HEK293 (cell line): ENCODE results near the gene TBC1D19.
A peak's percentile ranks its signal among the peaks of the same experiment; 100 is the strongest.

Experiments
- AEBP2 ChIP-seq: fragments of 450-650 bp; formaldehyde crosslinking; IDR thresholded peaks from 2 replicates; pipeline ENCODE4 v1.5.1; 2016; ENCODE audit warnings: missing biosample characterization, missing genetic modification characterization, borderline replicate concordance
- BCL11A ChIP-seq: fragments of 450-650 bp; formaldehyde crosslinking; IDR thresholded peaks from 2 replicates; pipeline ENCODE4 v1.5.1; 2016; ENCODE audit warnings: low read depth, missing biosample characterization, missing genetic modification characterization
- BCL11B ChIP-seq: fragments of 450-650 bp; formaldehyde crosslinking; IDR thresholded peaks from 2 replicates; pipeline ENCODE4 v1.5.1; 2016; ENCODE audit warnings: low read depth, missing biosample characterization, missing genetic modification characterization
- FEZF1 ChIP-seq: fragments of 450-650 bp; formaldehyde crosslinking; IDR thresholded peaks from 2 replicates; pipeline ENCODE4 v1.5.1; 2016; ENCODE audit warnings: missing biosample characterization, missing genetic modification characterization
- GLI2 ChIP-seq: fragments of 450-650 bp; formaldehyde crosslinking; IDR thresholded peaks from 2 replicates; pipeline ENCODE4; 2017; ENCODE audit warnings: missing biosample characterization, missing genetic modification characterization, low read depth, borderline replicate concordance
- HOXA7 ChIP-seq: sonication (generic); formaldehyde crosslinking; IDR thresholded peaks from 2 replicates; pipeline ENCODE4 v1.8.1; 2022; ENCODE audit warnings: missing genetic modification reagents, borderline replicate concordance
- HOXC10 ChIP-seq: sonication (generic); formaldehyde crosslinking; IDR thresholded peaks from 2 replicates; pipeline ENCODE4 v1.8.1; 2023; ENCODE audit warnings: mild to moderate bottlenecking, missing genetic modification reagents
- HOXD13 ChIP-seq: sonication (generic); formaldehyde crosslinking; IDR thresholded peaks from 2 replicates; pipeline ENCODE4 v1.8.0; 2022; ENCODE audit warnings: missing genetic modification reagents, borderline replicate concordance
- IKZF3 ChIP-seq: fragments of 450-650 bp; IDR thresholded peaks from 2 replicates; pipeline ENCODE4 v1.5.0; 2018; ENCODE audit warnings: missing biosample characterization, mild to moderate bottlenecking, missing genetic modification characterization, moderate library complexity
- PRDM4 ChIP-seq: fragments of 450-650 bp; formaldehyde crosslinking; IDR thresholded peaks from 2 replicates; pipeline ENCODE4 v1.5.1; 2017; ENCODE audit warnings: missing biosample characterization, missing genetic modification characterization
- REPIN1 ChIP-seq: fragments of 450-650 bp; formaldehyde crosslinking; IDR thresholded peaks from 2 replicates; pipeline ENCODE4 v1.5.1; 2017; ENCODE audit warnings: missing biosample characterization, missing genetic modification characterization, low read depth
- SCRT2 ChIP-seq: fragments of 450-650 bp; formaldehyde crosslinking; IDR thresholded peaks from 2 replicates; pipeline ENCODE4 v1.5.1; 2016; ENCODE audit warnings: missing biosample characterization, missing genetic modification characterization
- ZBTB6 ChIP-seq: fragments of 450-650 bp; formaldehyde crosslinking; IDR thresholded peaks from 2 replicates; pipeline ENCODE4 v1.5.1; 2017; ENCODE audit warnings: missing biosample characterization, missing genetic modification characterization
- ZEB2 ChIP-seq: fragments of 450-650 bp; formaldehyde crosslinking; IDR thresholded peaks from 2 replicates; pipeline ENCODE4 v1.5.1; 2016; ENCODE audit warnings: missing biosample characterization, missing genetic modification characterization
- ZIC2 ChIP-seq: fragments of 450-650 bp; formaldehyde crosslinking; IDR thresholded peaks from 2 replicates; pipeline ENCODE4 v1.5.1; 2016; ENCODE audit warnings: missing biosample characterization, missing genetic modification characterization
- ZNF140 ChIP-seq: fragments of 450-650 bp; formaldehyde crosslinking; IDR thresholded peaks from 2 replicates; pipeline ENCODE4 v1.5.1; 2016; ENCODE audit warnings: missing biosample characterization, missing genetic modification characterization
- ZNF148 ChIP-seq: fragments of 450-650 bp; formaldehyde crosslinking; IDR thresholded peaks from 2 replicates; pipeline ENCODE4 v1.5.0; 2017; ENCODE audit warnings: missing biosample characterization, missing genetic modification characterization, borderline replicate concordance
- ZNF248 ChIP-seq: fragments of 450-650 bp; formaldehyde crosslinking; IDR thresholded peaks from 2 replicates; pipeline ENCODE4 v1.5.1; 2017; ENCODE audit warnings: missing biosample characterization, missing genetic modification characterization
- ZNF280D ChIP-seq: fragments of 450-650 bp; formaldehyde crosslinking; IDR thresholded peaks from 2 replicates; pipeline ENCODE4 v1.5.1; 2016; ENCODE audit warnings: missing biosample characterization, missing genetic modification characterization
- ZNF521 ChIP-seq: fragments of 450-650 bp; formaldehyde crosslinking; IDR thresholded peaks from 2 replicates; pipeline ENCODE4 v1.5.1; 2017; ENCODE audit warnings: missing biosample characterization, mild to moderate bottlenecking, missing genetic modification characterization
- ZNF530 ChIP-seq: fragments of 450-650 bp; formaldehyde crosslinking; IDR thresholded peaks from 2 replicates; pipeline ENCODE4 v1.5.1; 2016; ENCODE audit warnings: low read depth, missing biosample characterization, missing genetic modification characterization
- ZNF548 ChIP-seq: fragments of 450-650 bp; formaldehyde crosslinking; IDR thresholded peaks from 2 replicates; pipeline ENCODE4 v1.5.1; 2016; ENCODE audit warnings: missing biosample characterization, missing genetic modification characterization
- ZNF561 ChIP-seq: fragments of 450-650 bp; IDR thresholded peaks from 2 replicates; pipeline ENCODE4 v1.5.1; 2018; ENCODE audit warnings: missing biosample characterization, missing genetic modification characterization, borderline replicate concordance
- ZNF571 ChIP-seq: fragments of 450-650 bp; formaldehyde crosslinking; IDR thresholded peaks from 2 replicates; pipeline ENCODE4 v1.5.0; 2017; ENCODE audit warnings: missing biosample characterization, missing genetic modification characterization
- ZNF596 ChIP-seq: fragments of 450-650 bp; IDR thresholded peaks from 2 replicates; pipeline ENCODE4 v1.5.0; 2018; ENCODE audit warnings: missing biosample characterization, mild to moderate bottlenecking, missing genetic modification characterization, moderate library complexity
- ZNF629 ChIP-seq: fragments of 450-650 bp; formaldehyde crosslinking; IDR thresholded peaks from 2 replicates; pipeline ENCODE4 v1.5.1; 2017; ENCODE audit warnings: missing biosample characterization, missing genetic modification characterization
- ZNF664 ChIP-seq: fragments of 450-650 bp; formaldehyde crosslinking; IDR thresholded peaks from 2 replicates; pipeline ENCODE4 v1.5.1; 2016; ENCODE audit warnings: missing biosample characterization, missing genetic modification characterization
- ZNF777 ChIP-seq: fragments of 450-650 bp; formaldehyde crosslinking; IDR thresholded peaks from 2 replicates; pipeline ENCODE4 v1.5.1; 2017; ENCODE audit warnings: missing biosample characterization, missing genetic modification characterization, borderline replicate concordance
- ZNF791 ChIP-seq: fragments of 450-650 bp; formaldehyde crosslinking; IDR thresholded peaks from 2 replicates; pipeline ENCODE4 v1.5.1; 2016; ENCODE audit warnings: missing biosample characterization, missing genetic modification characterization
- ZNF843 ChIP-seq: fragments of 450-650 bp; formaldehyde crosslinking; IDR thresholded peaks from 2 replicates; pipeline ENCODE4 v1.5.1; 2016; ENCODE audit warnings: missing biosample characterization, missing genetic modification characterization
- ZSCAN5A ChIP-seq: fragments of 450-650 bp; formaldehyde crosslinking; IDR thresholded peaks from 2 replicates; pipeline ENCODE4 v1.5.1; 2016; ENCODE audit warnings: missing biosample characterization, missing genetic modification characterization

The TBC1D19 gene

GRCh38 chr4:26753617-26754016 lies 169.7 kb downstream of the TBC1D19 start (continued):
- TF ChIP-seq ZNF843 (tag by site-specific recombination) (no peak), BCL11B (no peak), ZIC2 (tag by site-specific recombination) (no peak), SCRT2 (tag by site-specific recombination) (peak; percentile 71), ZNF280D (tag by site-specific recombination) (no peak), PRDM4 (tag by site-specific recombination) (no peak), ZEB2 (tag by site-specific recombination) (peak; percentile 50; the same call in 1 of the 2 replicates), AEBP2 (tag by site-specific recombination) (no peak), ZNF140 (no peak), ZNF148 (tag by site-specific recombination) (no peak), HOXC10 (CRISPR knock-in tag) (no peak), HOXD13 (CRISPR knock-in tag) (no peak), ZBTB6 (no peak), ZNF629 (tag by site-specific recombination) (peak; percentile 61; the same call in 1 of the 2 replicates), HOXA7 (no peak), ZSCAN5A (no peak), ZNF596 (tag by site-specific recombination) (no peak), ZNF548 (no peak), FEZF1 (tag by site-specific recombination) (no peak), REPIN1 (tag by site-specific recombination) (no peak), ZNF664 (tag by site-specific recombination) (no peak), ZNF248 (no peak), ZNF791 (tag by site-specific recombination) (no peak), ZNF571 (tag by site-specific recombination) (no peak), GLI2 (tag by site-specific recombination) (no peak), ZNF777 (tag by site-specific recombination) (no peak), ZNF561 (tag by site-specific recombination) (no peak), ZNF521 (tag by site-specific recombination) (no peak), ZNF530 (tag by site-specific recombination) (no peak), BCL11A (tag by site-specific recombination) (no peak), IKZF3 (no peak)
